GM12891 (cell line): ENCODE data around the gene MYOCD.

ENCODE experiments used
- PAX5 ChIP-seq: IDR thresholded peaks from 2 replicates; pipeline ENCODE4 v1.6.1; 2011; ENCODE audit warnings: low read length, moderate library complexity, mild to moderate bottlenecking; ENCODE audit not compliant: insufficient read depth, severe bottlenecking
- POLR2A ChIP-seq: IDR thresholded peaks from 2 replicates; pipeline ENCODE4 v1.6.1; 2011; ENCODE audit warnings: low read depth, low read length, control low read depth
- POLR2AphosphoS5 ChIP-seq: IDR thresholded peaks from 2 replicates; pipeline ENCODE4 v1.6.1; 2011; ENCODE audit warnings: low read depth, low read length, control low read depth
- POU2F2 ChIP-seq: IDR thresholded peaks from 2 replicates; pipeline ENCODE4 v1.6.1; 2011; ENCODE audit warnings: low read depth, mild to moderate bottlenecking, control low read depth, low read length, moderate library complexity
- SPI1 ChIP-seq: IDR thresholded peaks from 2 replicates; pipeline ENCODE4 v1.6.1; 2011; ENCODE audit warnings: low read depth, low read length, control low read depth
- TAF1 ChIP-seq: IDR thresholded peaks from 2 replicates; pipeline ENCODE4 v1.6.1; 2011; ENCODE audit warnings: low read depth, low read length, control low read depth

DNA sequence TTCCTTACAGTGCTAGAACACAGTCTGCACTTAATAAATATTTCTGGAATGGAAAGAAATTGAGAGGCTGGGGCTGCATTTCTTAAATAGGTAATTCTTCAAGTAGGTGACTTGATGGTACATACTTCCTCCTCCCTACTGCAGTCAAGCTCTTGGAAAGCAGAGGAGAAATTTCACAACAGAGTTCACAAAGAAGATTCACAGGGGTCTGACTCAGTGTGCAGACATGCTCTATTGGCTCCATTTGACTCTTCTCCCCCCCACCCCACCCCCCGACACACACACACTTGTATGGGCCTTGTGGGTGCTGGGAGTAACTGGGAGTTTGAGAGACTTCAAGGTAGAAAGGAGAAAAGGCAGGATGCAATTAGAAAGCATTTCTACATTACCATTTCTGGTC is 6.2 kb upstream of the MYOCD start:
- no peak for TF ChIP-seq POLR2A
- no peak for TF ChIP-seq PAX5
- TF ChIP-seq POLR2AphosphoS5 = no peak
- no peak for TF ChIP-seq TAF1
- TF ChIP-seq SPI1 = no peak
- no peak for TF ChIP-seq POU2F2
